CD8-positive, alpha-beta memory T cell (primary cell): ENCODE measurements around the gene SLC8A1. TPM values are rescaled to one million over a fixed set of nuclear protein-coding genes. Genes with fewer than 3 reads are reported as not detected.

Source experiments
- CTCF ChIA-PET: fragments of 350-600 bp; sonication (Branson Sonifier 250); formaldehyde crosslinking; loops from one replicate; lab custom pipeline; 2021; ENCODE audit warnings: antibody characterized with exemption; lab: Charles Lee
- POLR2A ChIA-PET: fragments of 350-600 bp; sonication (Branson Sonifier 250); formaldehyde crosslinking; loops from one replicate; lab custom pipeline; 2021; ENCODE audit warnings: antibody characterized with exemption; lab: Charles Lee
- DNase-seq, 5 donors: peaks; one replicate each; pipeline versions ENCODE4 v3.0.0 to v3.0.0-alpha.2; 2020 to 2022; ENCODE audit warnings: mixed read lengths in 1 of 5
- H3K27ac ChIP-seq: one replicate; pipeline ENCODE4 v1.7.0; 2013; ENCODE audit warnings: low read depth, mild to moderate bottlenecking, low read length, moderate library complexity
- H3K27me3 ChIP-seq: 2 replicates; pipeline ENCODE4 v1.7.0; 2013; ENCODE audit warnings: low read length, mild to moderate bottlenecking; ENCODE audit not compliant: insufficient read depth, poor library complexity, severe bottlenecking
- H3K36me3 ChIP-seq: 2 replicates; pipeline ENCODE4 v1.7.0; 2013; ENCODE audit warnings: mild to moderate bottlenecking, low read length, moderate library complexity; ENCODE audit not compliant: insufficient read depth
- H3K4me1 ChIP-seq: 2 replicates; pipeline ENCODE4 v1.7.0; 2013; ENCODE audit warnings: mild to moderate bottlenecking, low read length, moderate library complexity; ENCODE audit not compliant: insufficient read depth
- H3K4me3 ChIP-seq: 2 replicates; pipeline ENCODE4 v1.7.0; 2013; ENCODE audit warnings: mild to moderate bottlenecking, low read length
- H3K9me3 ChIP-seq: 2 replicates; pipeline ENCODE4 v1.7.0; 2013; ENCODE audit warnings: mild to moderate bottlenecking, low read length
- H3K27ac Mint-ChIP-seq, 8 donors: one replicate each; pipeline ENCODE4 v1.8.0; 2020 to 2021; ENCODE audit warnings: mixed read lengths in 8 of 8, mild to moderate bottlenecking in 6 of 8, inconsistent platforms in 3 of 8, moderate library complexity in 3 of 8
- H3K27me3 Mint-ChIP-seq, 2 donors: one replicate each; pipeline ENCODE4 v1.8.0; 2020 to 2021; ENCODE audit warnings: mixed read lengths in 2 of 2, mild to moderate bottlenecking in 1 of 2, moderate library complexity in 1 of 2
- H3K36me3 Mint-ChIP-seq, 3 donors: one replicate each; pipeline ENCODE4 v1.8.0; 2020 to 2021; ENCODE audit warnings: mixed read lengths in 3 of 3, inconsistent platforms in 1 of 3, mild to moderate bottlenecking in 1 of 3
- H3K4me1 Mint-ChIP-seq, 3 donors: one replicate each; pipeline ENCODE4 v1.8.0; 2020 to 2021; ENCODE audit warnings: mixed read lengths in 3 of 3, inconsistent platforms in 1 of 3, mild to moderate bottlenecking in 1 of 3
- H3K4me3 Mint-ChIP-seq, 7 donors: one replicate each; pipeline ENCODE4 v1.8.0; 2020 to 2021; ENCODE audit warnings: mixed read lengths in 7 of 7, mild to moderate bottlenecking in 6 of 7, moderate library complexity in 4 of 7, inconsistent platforms in 2 of 7
- H3K9me3 Mint-ChIP-seq, 5 donors: one replicate each; pipeline ENCODE4 v1.8.0; 2020 to 2022; ENCODE audit warnings: mixed read lengths in 5 of 5, mild to moderate bottlenecking in 3 of 5, moderate library complexity in 2 of 5, inconsistent platforms in 1 of 5
- polyA plus RNA-seq: library from polyadenylated mRNA; unstranded; fragments of 300-500 nt; fragmentation: Illumina TruSeq; gene quantifications from one replicate; pipeline ENCODE4 v1.2.3, GENCODE V29; 2021
- total RNA-seq, 2 experiments: library from RNA; stranded (reverse); gene quantifications; one replicate each; pipeline ENCODE4 v1.2.3, GENCODE V29; 2021

Gene SLC8A1
- total and polyA plus RNA-seq, 3 experiments from 2014 or later: 0.15 to 0.22 TPM; not detected in 1

GRCh38 chr2:40123326-40123725 is 328.6 kb downstream of the SLC8A1 start:
- Histone ChIP-seq H3K9me3 (no peaks in the 10 kb centered on the region), H3K27me3 (no peaks in the 10 kb centered on the region), H3K4me1 (no peaks in the 10 kb centered on the region), H3K4me3 (no peak overlapping the region), H3K27ac (no peak overlapping the region), H3K36me3 (no peaks in the 10 kb centered on the region)
- DNase-seq: no peak
- Mint-ChIP-seq H3K4me1 (no peaks in the 10 kb centered on the region), H3K36me3 (no peaks in the 10 kb centered on the region), H3K9me3 (peaks cover 0 to 4% (median 0%) of the 10 kb centered on the region in 5 donors), H3K4me3 (no peak overlapping the region), H3K27ac (no peak overlapping the region), H3K27me3 (no peaks in the 10 kb centered on the region)
- ChIA-PET CTCF (no interaction called here), POLR2A (no interaction called here)

GRCh38 chr2:40120957-40121356 is 330.9 kb downstream of the SLC8A1 start:
- H3K4me1 ChIP-seq: no peaks in the 10 kb centered on the region
- no peak overlapping the region for H3K4me3 ChIP-seq
- H3K27me3 ChIP-seq: no peaks in the 10 kb centered on the region
- no peaks in the 10 kb centered on the region for H3K36me3 ChIP-seq
- no peak overlapping the region for H3K27ac ChIP-seq
- Mint-ChIP-seq H3K4me3 (no peak overlapping the region), H3K4me1 (no peaks in the 10 kb centered on the region), H3K27me3 (no peaks in the 10 kb centered on the region), H3K36me3 (no peaks in the 10 kb centered on the region), H3K27ac (no peak overlapping the region), H3K9me3 (peaks cover 0 to 8% (median 0%) of the 10 kb centered on the region in 5 donors)
- CTCF ChIA-PET: no interaction called here
- no peaks in the 10 kb centered on the region for H3K9me3 ChIP-seq
- DNase-seq: no peak
- POLR2A ChIA-PET: no interaction called here

GRCh38 chr2:40120026-40120425 is 331.9 kb downstream of the SLC8A1 start:
- POLR2A ChIA-PET: no interaction called here
- H3K4me3 Mint-ChIP-seq: no peak overlapping the region
- H3K4me1 Mint-ChIP-seq: no peaks in the 10 kb centered on the region
- H3K27ac Mint-ChIP-seq: no peak overlapping the region
- no peak overlapping the region for H3K4me3 ChIP-seq
- no peak overlapping the region for H3K27ac ChIP-seq
- no peaks in the 10 kb centered on the region for H3K4me1 ChIP-seq
- peaks cover 0 to 8% (median 0%) of the 10 kb centered on the region in 5 donors for H3K9me3 Mint-ChIP-seq
- CTCF ChIA-PET: no interaction called here
- H3K36me3 ChIP-seq: no peaks in the 10 kb centered on the region
- no peaks in the 10 kb centered on the region for H3K9me3 ChIP-seq
- no peaks in the 10 kb centered on the region for H3K27me3 Mint-ChIP-seq
- H3K27me3 ChIP-seq: no peaks in the 10 kb centered on the region
- DNase-seq: no peak
- H3K36me3 Mint-ChIP-seq: no peaks in the 10 kb centered on the region

GRCh38 chr2:40118622-40119021 is 333.3 kb downstream of the SLC8A1 start:
- H3K9me3 Mint-ChIP-seq: peaks cover 0 to 8% (median 3%) of the 10 kb centered on the region in 5 donors
- no peaks in the 10 kb centered on the region for H3K36me3 ChIP-seq
- no peaks in the 10 kb centered on the region for H3K27me3 ChIP-seq
- H3K27me3 Mint-ChIP-seq: no peaks in the 10 kb centered on the region
- no peaks in the 10 kb centered on the region for H3K36me3 Mint-ChIP-seq
- no peaks in the 10 kb centered on the region for H3K4me1 Mint-ChIP-seq
- no peak overlapping the region for H3K27ac Mint-ChIP-seq
- H3K27ac ChIP-seq: no peak overlapping the region
- ChIA-PET CTCF (no interaction called here), POLR2A (no interaction called here)
- DNase-seq: no peak
- H3K9me3 ChIP-seq: no peaks in the 10 kb centered on the region
- no peak overlapping the region for H3K4me3 ChIP-seq
- no peak overlapping the region for H3K4me3 Mint-ChIP-seq
- no peaks in the 10 kb centered on the region for H3K4me1 ChIP-seq

- ChIA-PET CTCF (no interaction called here), POLR2A (interaction anchor here (0.5 kb wide), 1 partner anchor 8 kb away, joined by 4 read pairs; no protein-coding TSS in a partner anchor)
- Histone ChIP-seq H3K9me3 (no peaks in the 10 kb centered on the region), H3K4me3 (no peak overlapping the region), H3K36me3 (no peaks in the 10 kb centered on the region), H3K27me3 (no peaks in the 10 kb centered on the region), H3K4me1 (no peaks in the 10 kb centered on the region), H3K27ac (no peak overlapping the region)
- Mint-ChIP-seq H3K4me3 (no peak overlapping the region), H3K9me3 (peaks cover 0 to 5% (median 3%) of the 10 kb centered on the region in 5 donors), H3K27ac (no peak overlapping the region), H3K36me3 (no peaks in the 10 kb centered on the region), H3K27me3 (no peaks in the 10 kb centered on the region), H3K4me1 (no peaks in the 10 kb centered on the region)
- no peak for DNase-seq
Observed at GRCh38 chr2:40115894-40116293, 336.0 kb downstream of the SLC8A1 start.

GRCh38 chr2:40115348-40115747 is 336.5 kb downstream of the SLC8A1 start:
- H3K27ac ChIP-seq: no peak overlapping the region
- no peak overlapping the region for H3K4me3 Mint-ChIP-seq
- H3K27me3 ChIP-seq: no peaks in the 10 kb centered on the region
- peaks cover 0 to 5% (median 3%) of the 10 kb centered on the region in 5 donors for H3K9me3 Mint-ChIP-seq
- H3K4me3 ChIP-seq: no peak overlapping the region
- H3K36me3 Mint-ChIP-seq: no peaks in the 10 kb centered on the region
- DNase-seq: no peak
- ChIA-PET POLR2A (interaction anchor here (0.5 kb wide), 1 partner anchor 8 kb away, joined by 4 read pairs; no protein-coding TSS in a partner anchor), CTCF (no interaction called here)
- no peak overlapping the region for H3K27ac Mint-ChIP-seq
- H3K27me3 Mint-ChIP-seq: no peaks in the 10 kb centered on the region
- H3K4me1 ChIP-seq: no peaks in the 10 kb centered on the region
- no peaks in the 10 kb centered on the region for H3K4me1 Mint-ChIP-seq
- H3K9me3 ChIP-seq: no peaks in the 10 kb centered on the region
- no peaks in the 10 kb centered on the region for H3K36me3 ChIP-seq

GRCh38 chr2:40113997-40114396 is 337.9 kb downstream of the SLC8A1 start:
- CTCF ChIA-PET: no interaction called here
- H3K9me3 Mint-ChIP-seq: peaks cover 0 to 5% (median 3%) of the 10 kb centered on the region in 5 donors

GRCh38 chr2:40113272-40113968 is 338.5 kb downstream of the SLC8A1 start:
- Histone ChIP-seq H3K27me3 (no peaks in the 10 kb centered on the region), H3K27ac (no peak overlapping the region), H3K36me3 (no peaks in the 10 kb centered on the region), H3K9me3 (no peaks in the 10 kb centered on the region), H3K4me1 (no peaks in the 10 kb centered on the region), H3K4me3 (no peak overlapping the region)
- Mint-ChIP-seq H3K4me3 (no peak overlapping the region), H3K27ac (no peak overlapping the region), H3K36me3 (no peaks in the 10 kb centered on the region), H3K4me1 (no peaks in the 10 kb centered on the region), H3K27me3 (no peaks in the 10 kb centered on the region), H3K9me3 (peaks cover 0 to 5% (median 3%) of the 10 kb centered on the region in 5 donors)
- CTCF ChIA-PET: no interaction called here
- POLR2A ChIA-PET: no interaction called here
- DNase-seq: no peak

More at GRCh38 chr2:40113997-40114396, 337.9 kb downstream of the SLC8A1 start:
- Mint-ChIP-seq H3K36me3 (no peaks in the 10 kb centered on the region), H3K27me3 (no peaks in the 10 kb centered on the region), H3K4me1 (no peaks in the 10 kb centered on the region), H3K4me3 (no peak overlapping the region), H3K27ac (no peak overlapping the region)
- Histone ChIP-seq H3K27ac (no peak overlapping the region), H3K4me1 (no peaks in the 10 kb centered on the region), H3K9me3 (no peaks in the 10 kb centered on the region), H3K4me3 (no peak overlapping the region), H3K36me3 (no peaks in the 10 kb centered on the region), H3K27me3 (no peaks in the 10 kb centered on the region)
- POLR2A ChIA-PET: no interaction called here
- DNase-seq: no peak
